Peyer's patch (tissue), 4 donors: ENCODE data around the gene CCDC85C.

Experiments used
- CTCF ChIP-seq, 6 experiments: fragments of 450-650 bp in 4 of 6; fragments of 200-600 bp in 2 of 6; sonication (generic) in 1 of 6; IDR thresholded peaks; one replicate each; pipeline ENCODE4 v1.5.1; 2017 to 2019; ENCODE audit warnings: antibody characterized with exemption in 6 of 6, mild to moderate bottlenecking in 3 of 6, moderate library complexity in 1 of 6
- POLR2A ChIP-seq, 2 donors: fragments of 450-650 bp; IDR thresholded peaks; one replicate each; pipeline ENCODE4 v1.5.1; 2017; ENCODE audit warnings: antibody characterized with exemption in 2 of 2, mild to moderate bottlenecking in 2 of 2, moderate library complexity in 2 of 2

- TF ChIP-seq CTCF (IDR thresholded peaks at IDR 0.05), result no peak
- no peak for TF ChIP-seq POLR2A (IDR thresholded peaks at IDR 0.05)
Measured at GRCh38 chr14:99475179-99475578, 128.8 kb downstream of the CCDC85C start.
